Activated B cell treated with CpG ODN at 0.5 μM for 24 hours (primary cell): ENCODE data around the gene CMTM5. TPM values are rescaled to one million over a fixed set of nuclear protein-coding genes. Genes with fewer than 3 reads are reported as not detected.

Experiments used
- ATAC-seq: fragments of 200-7000 bp; cut with Tn5 transposase; one replicate; pipeline ENCODE4 v1.10.0; 2021; ENCODE audit warnings: low read depth, mild to moderate bottlenecking, moderate library complexity
- CTCF ChIA-PET: fragments of 350-600 bp; sonication (Branson Sonifier 250); formaldehyde crosslinking; loops from one replicate; lab custom pipeline; 2021; ENCODE audit warnings: antibody characterized with exemption; lab: Charles Lee
- POLR2A ChIA-PET: fragments of 350-600 bp; sonication (Branson Sonifier 250); formaldehyde crosslinking; loops from one replicate; lab custom pipeline; 2021; ENCODE audit warnings: antibody characterized with exemption; lab: Charles Lee
- DNase-seq: peaks from one replicate; pipeline ENCODE4 v3.0.0; 2022
- H3K27ac Mint-ChIP-seq: one replicate; pipeline ENCODE4 v1.8.0; 2020; ENCODE audit warnings: mixed read lengths
- H3K27me3 Mint-ChIP-seq: one replicate; pipeline ENCODE4 v1.8.0; 2021; ENCODE audit warnings: mixed read lengths
- H3K36me3 Mint-ChIP-seq: one replicate; pipeline ENCODE4 v1.8.0; 2021; ENCODE audit warnings: low read depth, mixed read lengths
- H3K4me1 Mint-ChIP-seq: one replicate; pipeline ENCODE4 v1.8.0; 2021; ENCODE audit warnings: mixed read lengths
- H3K4me3 Mint-ChIP-seq: one replicate; pipeline ENCODE4 v1.8.0; 2020; ENCODE audit warnings: mild to moderate bottlenecking, mixed read lengths
- H3K9me3 Mint-ChIP-seq: one replicate; pipeline ENCODE4 v1.8.0; 2020; ENCODE audit warnings: mixed read lengths
- CTCF ChIP-seq: fragments of 200-600 bp; IDR thresholded peaks from one replicate; pipeline ENCODE4 v1.8.0; 2022; ENCODE audit warnings: antibody characterized with exemption, mild to moderate bottlenecking
- intact Hi-C: fragments of 100-400 bp; cut with micrococcal nuclease; formaldehyde crosslinking; loops from one replicate; pipeline ENCODE4 v1.15.1; 2024
- total RNA-seq: library from RNA; stranded (reverse); gene quantifications from 2 replicates; pipeline ENCODE4 v1.2.3, GENCODE V29; 2022

Gene CMTM5
- total RNA-seq, 1 donor from 2014 or later, result not detected

GRCh38 chr14:23403908-23404307, 27.1 kb downstream of the CMTM5 start:
- Mint-ChIP-seq H3K36me3 (no peaks in the 10 kb centered on the region), H3K27ac (no peak overlapping the region), H3K27me3 (peaks cover 37% of the 10 kb centered on the region)

GRCh38 chr14:23404331-23404900, 27.6 kb downstream of the CMTM5 start:
- H3K27me3 Mint-ChIP-seq, result peaks cover 40% of the 10 kb centered on the region
- ATAC-seq, result no peak
- no peak for TF ChIP-seq CTCF
- H3K4me1 Mint-ChIP-seq, result peaks cover 16% of the 10 kb centered on the region
- ChIA-PET CTCF (no interaction called here), POLR2A (no interaction called here)
- H3K4me3 Mint-ChIP-seq, result no peak overlapping the region
- no peak for DNase-seq
- intact Hi-C loops, result no loop called here
- no peak overlapping the region for H3K27ac Mint-ChIP-seq
- no peaks in the 10 kb centered on the region for H3K36me3 Mint-ChIP-seq
- no peaks in the 10 kb centered on the region for H3K9me3 Mint-ChIP-seq

More at GRCh38 chr14:23403908-23404307, 27.1 kb downstream of the CMTM5 start:
- Mint-ChIP-seq H3K4me3 (no peak overlapping the region), H3K4me1 (peaks cover 16% of the 10 kb centered on the region), H3K9me3 (no peaks in the 10 kb centered on the region)
- CTCF ChIA-PET, result no interaction called here
- TF ChIP-seq CTCF, result no peak
- POLR2A ChIA-PET, result no interaction called here
- intact Hi-C loops, result no loop called here
- ATAC-seq, result no peak
- DNase-seq, result no peak

- H3K27me3 Mint-ChIP-seq, result peaks cover 41% of the 10 kb centered on the region
- no peak for TF ChIP-seq CTCF
- H3K9me3 Mint-ChIP-seq, result no peaks in the 10 kb centered on the region
- H3K27ac Mint-ChIP-seq, result no peak overlapping the region
- H3K36me3 Mint-ChIP-seq, result no peaks in the 10 kb centered on the region
- no peak for ATAC-seq
- intact Hi-C loops, result no loop called here
- DNase-seq, result no peak
- POLR2A ChIA-PET, result no interaction called here
- CTCF ChIA-PET, result no interaction called here
- peaks cover 16% of the 10 kb centered on the region for H3K4me1 Mint-ChIP-seq
- H3K4me3 Mint-ChIP-seq, result no peak overlapping the region
These were observed 28.2 kb downstream of the CMTM5 start for GRCh38 chr14:23405096-23405495.

- ATAC-seq (no peak), DNase-seq (no peak)
- POLR2A ChIA-PET, result no interaction called here
- intact Hi-C loops, result no loop called here
- no peak for TF ChIP-seq CTCF
- H3K4me1 Mint-ChIP-seq, result peaks cover 16% of the 10 kb centered on the region
- no peaks in the 10 kb centered on the region for H3K9me3 Mint-ChIP-seq
- no peaks in the 10 kb centered on the region for H3K36me3 Mint-ChIP-seq
- H3K4me3 Mint-ChIP-seq, result no peak overlapping the region
- no peak overlapping the region for H3K27ac Mint-ChIP-seq
- CTCF ChIA-PET, result no interaction called here
- H3K27me3 Mint-ChIP-seq, result peaks cover 46% of the 10 kb centered on the region
These were observed 28.7 kb downstream of the CMTM5 start for GRCh38 chr14:23405516-23406025.

- peak; percentile 95 for ATAC-seq
- no peaks in the 10 kb centered on the region for H3K9me3 Mint-ChIP-seq
- TF ChIP-seq CTCF, result no peak
- H3K27ac Mint-ChIP-seq, result no peak overlapping the region
- no peaks in the 10 kb centered on the region for H3K36me3 Mint-ChIP-seq
- ChIA-PET CTCF (no interaction called here), POLR2A (no interaction called here)
- peaks cover 16% of the 10 kb centered on the region for H3K4me1 Mint-ChIP-seq
- intact Hi-C loops, result no loop called here
- DNase-seq, result no peak
- H3K4me3 Mint-ChIP-seq, result no peak overlapping the region
- H3K27me3 Mint-ChIP-seq, result peaks cover 52% of the 10 kb centered on the region
These were observed 29.4 kb downstream of the CMTM5 start for GRCh38 chr14:23406244-23406643.
